Measurements from ENCODE around the gene COX18.

DNA sequence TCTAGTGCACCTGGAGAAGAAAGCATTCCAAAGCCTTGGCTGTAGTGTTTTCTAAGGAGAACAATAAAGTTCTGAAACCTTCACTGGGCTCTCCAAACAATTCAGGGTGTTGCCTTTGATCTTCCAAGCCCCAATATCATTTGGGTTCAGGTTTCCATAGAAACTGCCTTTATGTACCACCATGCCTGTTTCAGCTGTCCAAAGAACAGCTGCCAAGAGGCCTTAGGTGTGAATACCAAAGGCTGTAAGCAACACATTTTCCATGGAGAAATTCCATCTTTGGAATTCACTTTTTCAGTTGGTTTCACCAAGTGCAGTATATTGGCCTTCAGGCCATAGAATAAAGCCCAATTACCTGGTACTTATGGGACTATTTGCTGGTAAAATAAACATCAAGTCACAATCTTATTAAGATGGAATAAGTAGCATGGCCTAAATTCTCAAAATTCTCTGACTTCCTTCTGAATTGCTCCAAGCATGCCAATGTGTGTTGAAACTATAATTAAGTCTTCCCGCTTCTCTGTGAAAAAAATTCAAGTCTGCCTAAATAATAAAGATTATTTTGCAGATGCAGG is 61.9 kb downstream of the COX18 start:
- TF ChIP-seq, protein P1, sequence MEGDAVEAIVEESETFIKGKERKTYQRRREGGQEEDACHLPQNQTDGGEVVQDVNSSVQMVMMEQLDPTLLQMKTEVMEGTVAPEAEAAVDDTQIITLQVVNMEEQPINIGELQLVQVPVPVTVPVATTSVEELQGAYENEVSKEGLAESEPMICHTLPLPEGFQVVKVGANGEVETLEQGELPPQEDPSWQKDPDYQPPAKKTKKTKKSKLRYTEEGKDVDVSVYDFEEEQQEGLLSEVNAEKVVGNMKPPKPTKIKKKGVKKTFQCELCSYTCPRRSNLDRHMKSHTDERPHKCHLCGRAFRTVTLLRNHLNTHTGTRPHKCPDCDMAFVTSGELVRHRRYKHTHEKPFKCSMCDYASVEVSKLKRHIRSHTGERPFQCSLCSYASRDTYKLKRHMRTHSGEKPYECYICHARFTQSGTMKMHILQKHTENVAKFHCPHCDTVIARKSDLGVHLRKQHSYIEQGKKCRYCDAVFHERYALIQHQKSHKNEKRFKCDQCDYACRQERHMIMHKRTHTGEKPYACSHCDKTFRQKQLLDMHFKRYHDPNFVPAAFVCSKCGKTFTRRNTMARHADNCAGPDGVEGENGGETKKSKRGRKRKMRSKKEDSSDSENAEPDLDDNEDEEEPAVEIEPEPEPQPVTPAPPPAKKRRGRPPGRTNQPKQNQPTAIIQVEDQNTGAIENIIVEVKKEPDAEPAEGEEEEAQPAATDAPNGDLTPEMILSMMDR (conservative IDR thresholded peaks at IDR 0.05; ENCODE audit: low read depth, low read length) = no peak
- no peak for TF ChIP-seq FOS (IDR thresholded peaks at IDR 0.05; ENCODE audit: low read depth, low read length)
- no peak for TF ChIP-seq POLR2A (IDR thresholded peaks at IDR 0.05; ENCODE audit: low read depth, low read length)
- TF ChIP-seq RFX5 (IDR thresholded peaks at IDR 0.05; ENCODE audit: low read depth, low read length) = no peak
- TF ChIP-seq, protein P2, sequence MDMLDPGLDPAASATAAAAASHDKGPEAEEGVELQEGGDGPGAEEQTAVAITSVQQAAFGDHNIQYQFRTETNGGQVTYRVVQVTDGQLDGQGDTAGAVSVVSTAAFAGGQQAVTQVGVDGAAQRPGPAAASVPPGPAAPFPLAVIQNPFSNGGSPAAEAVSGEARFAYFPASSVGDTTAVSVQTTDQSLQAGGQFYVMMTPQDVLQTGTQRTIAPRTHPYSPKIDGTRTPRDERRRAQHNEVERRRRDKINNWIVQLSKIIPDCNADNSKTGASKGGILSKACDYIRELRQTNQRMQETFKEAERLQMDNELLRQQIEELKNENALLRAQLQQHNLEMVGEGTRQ (IDR thresholded peaks at IDR 0.05; ENCODE audit: low read depth, low read length) = no peak
- TF ChIP-seq, protein P3, sequence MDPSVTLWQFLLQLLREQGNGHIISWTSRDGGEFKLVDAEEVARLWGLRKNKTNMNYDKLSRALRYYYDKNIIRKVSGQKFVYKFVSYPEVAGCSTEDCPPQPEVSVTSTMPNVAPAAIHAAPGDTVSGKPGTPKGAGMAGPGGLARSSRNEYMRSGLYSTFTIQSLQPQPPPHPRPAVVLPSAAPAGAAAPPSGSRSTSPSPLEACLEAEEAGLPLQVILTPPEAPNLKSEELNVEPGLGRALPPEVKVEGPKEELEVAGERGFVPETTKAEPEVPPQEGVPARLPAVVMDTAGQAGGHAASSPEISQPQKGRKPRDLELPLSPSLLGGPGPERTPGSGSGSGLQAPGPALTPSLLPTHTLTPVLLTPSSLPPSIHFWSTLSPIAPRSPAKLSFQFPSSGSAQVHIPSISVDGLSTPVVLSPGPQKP (IDR thresholded peaks at IDR 0.05; ENCODE audit: borderline replicate concordance, low read depth, low read length) = no peak
- TF ChIP-seq RCOR1 (IDR thresholded peaks at IDR 0.05; ENCODE audit: insufficient replicate concordance, low read length) = no peak
- no peak for TF ChIP-seq MXI1 (IDR thresholded peaks at IDR 0.05; ENCODE audit: borderline replicate concordance, low read depth, low read length)
- no peak for TF ChIP-seq MAFK (IDR thresholded peaks at IDR 0.05; ENCODE audit: low read depth, low read length)
- TF ChIP-seq RAD21 (IDR thresholded peaks at IDR 0.05; ENCODE audit: low read length) = no peak
- TF ChIP-seq MAZ (IDR thresholded peaks at IDR 0.05; ENCODE audit: borderline replicate concordance, low read depth, low read length) = no peak
